Measurements from ENCODE around the gene P2RY1. TPM values are rescaled to one million over a fixed set of nuclear protein-coding genes. Genes with fewer than 3 reads are reported as not detected.

The P2RY1 gene
- total RNA-seq, 1 donor from 2014 or later: 0.58 TPM

GRCh38 chr3:152823781-152824180, 11.2 kb upstream of the P2RY1 start:
- Histone ChIP-seq H3K27me3 (ENCODE audit: control insufficient read depth, insufficient read depth, low read length) (no peaks in the 10 kb centered on the region), H3K4me3 (ENCODE audit: low read depth, low read length) (no peak overlapping the region), H3K36me3 (ENCODE audit: control insufficient read depth, insufficient read depth, low read length) (no peaks in the 10 kb centered on the region)
- no peak for TF ChIP-seq CTCF (IDR thresholded peaks at IDR 0.05; ENCODE audit: insufficient read depth, low read length, poor library complexity, severe bottlenecking)
- DNase-seq (ENCODE audit: low read depth): no peak

GRCh38 chr3:152825566-152825965, 9.4 kb upstream of the P2RY1 start:
- TF ChIP-seq CTCF (IDR thresholded peaks at IDR 0.05; ENCODE audit: insufficient read depth, low read length, poor library complexity, severe bottlenecking): no peak
- no peak overlapping the region for H3K4me3 ChIP-seq (ENCODE audit: low read depth, low read length)
- H3K27me3 ChIP-seq (ENCODE audit: control insufficient read depth, insufficient read depth, low read length): no peaks in the 10 kb centered on the region
- H3K36me3 ChIP-seq (ENCODE audit: control insufficient read depth, insufficient read depth, low read length): no peaks in the 10 kb centered on the region
- DNase-seq (ENCODE audit: low read depth): no peak

GRCh38 chr3:152826476-152826875, 8.5 kb upstream of the P2RY1 start:
- no peaks in the 10 kb centered on the region for H3K27me3 ChIP-seq (ENCODE audit: control insufficient read depth, insufficient read depth, low read length)
- no peaks in the 10 kb centered on the region for H3K36me3 ChIP-seq (ENCODE audit: control insufficient read depth, insufficient read depth, low read length)
- TF ChIP-seq CTCF (IDR thresholded peaks at IDR 0.05; ENCODE audit: insufficient read depth, low read length, poor library complexity, severe bottlenecking): no peak

GRCh38 chr3:152827313-152827712, 7.6 kb upstream of the P2RY1 start:
- Histone ChIP-seq H3K36me3 (ENCODE audit: control insufficient read depth, insufficient read depth, low read length) (no peaks in the 10 kb centered on the region), H3K27me3 (ENCODE audit: control insufficient read depth, insufficient read depth, low read length) (no peaks in the 10 kb centered on the region), H3K4me3 (ENCODE audit: low read depth, low read length) (no peak overlapping the region)
- TF ChIP-seq CTCF (IDR thresholded peaks at IDR 0.05; ENCODE audit: insufficient read depth, low read length, poor library complexity, severe bottlenecking): no peak
- DNase-seq (ENCODE audit: low read depth): no peak

More at GRCh38 chr3:152826476-152826875, 8.5 kb upstream of the P2RY1 start:
- no peak for DNase-seq (ENCODE audit: low read depth)
- H3K4me3 ChIP-seq (ENCODE audit: low read depth, low read length): no peak overlapping the region

- no peaks in the 10 kb centered on the region for H3K27me3 ChIP-seq (ENCODE audit: control insufficient read depth, insufficient read depth, low read length)
- TF ChIP-seq CTCF (IDR thresholded peaks at IDR 0.05; ENCODE audit: insufficient read depth, low read length, poor library complexity, severe bottlenecking): no peak
- no peak overlapping the region for H3K4me3 ChIP-seq (ENCODE audit: low read depth, low read length)
- H3K36me3 ChIP-seq (ENCODE audit: control insufficient read depth, insufficient read depth, low read length): no peaks in the 10 kb centered on the region
- DNase-seq (ENCODE audit: low read depth): no peak
Observed at GRCh38 chr3:152828075-152828840, 6.7 kb upstream of the P2RY1 start.

- H3K36me3 ChIP-seq (ENCODE audit: control insufficient read depth, insufficient read depth, low read length): no peaks in the 10 kb centered on the region
- no peak overlapping the region for H3K4me3 ChIP-seq (ENCODE audit: low read depth, low read length)
- DNase-seq (ENCODE audit: low read depth): no peak
- H3K27me3 ChIP-seq (ENCODE audit: control insufficient read depth, insufficient read depth, low read length): no peaks in the 10 kb centered on the region
- TF ChIP-seq CTCF (IDR thresholded peaks at IDR 0.05; ENCODE audit: insufficient read depth, low read length, poor library complexity, severe bottlenecking): no peak
Observed at GRCh38 chr3:152830245-152830644, 4.7 kb upstream of the P2RY1 start.

Data from kidney epithelial cell (primary cell).